Mucosa of rectum (tissue), 2 donors: ENCODE data around the gene TMOD4.

ENCODE experiments used
- H3K27ac ChIP-seq, 2 donors: one replicate each; pipeline ENCODE4 v1.7.0; 2013; ENCODE audit warnings: inconsistent platforms in 2 of 2, low read depth in 2 of 2, low read length in 2 of 2
- H3K27me3 ChIP-seq, 2 donors: one replicate each; pipeline ENCODE4 v1.7.0; 2013; ENCODE audit warnings: low read length in 2 of 2; ENCODE audit not compliant: control insufficient read depth in 2 of 2, insufficient read depth in 2 of 2
- H3K36me3 ChIP-seq, 2 donors: one replicate each; pipeline ENCODE4 v1.7.0; 2013; ENCODE audit warnings: low read length in 2 of 2; ENCODE audit not compliant: control insufficient read depth in 2 of 2, insufficient read depth in 2 of 2
- H3K4me1 ChIP-seq, 2 donors: one replicate each; pipeline ENCODE4 v1.7.0; 2013; ENCODE audit warnings: low read length in 2 of 2, mild to moderate bottlenecking in 1 of 2; ENCODE audit not compliant: control insufficient read depth in 2 of 2, insufficient read depth in 2 of 2
- H3K4me3 ChIP-seq, 2 donors: one replicate each; pipeline ENCODE4 v1.7.0; 2013; ENCODE audit warnings: low read length in 2 of 2
- H3K9ac ChIP-seq, 2 donors: one replicate each; pipeline ENCODE4 v1.7.0; 2013; ENCODE audit warnings: low read length in 2 of 2, low read depth in 1 of 2, mild to moderate bottlenecking in 1 of 2
- H3K9me3 ChIP-seq, 2 donors: one replicate each; pipeline ENCODE4 v1.7.0; 2013; ENCODE audit warnings: low read length in 2 of 2; ENCODE audit not compliant: control insufficient read depth in 2 of 2
- donor health status: healthy.
- donor health status: Normal muscosa, but diverticular disease.

The TMOD4 gene

GRCh38 chr1:151158751-151159251 lies 17.0 kb downstream of the TMOD4 start:
- no peaks in the 10 kb centered on the region for H3K9me3 ChIP-seq
- peak overlapping the region in 1 of 2 donors; percentile 11 for H3K27ac ChIP-seq
- H3K4me3 ChIP-seq, result no peak overlapping the region
- H3K36me3 ChIP-seq, result peaks cover 25% of the 10 kb centered on the region in 2 donors
- no peak overlapping the region for H3K9ac ChIP-seq
- no peaks in the 10 kb centered on the region for H3K4me1 ChIP-seq
- no peaks in the 10 kb centered on the region for H3K27me3 ChIP-seq

DNA sequence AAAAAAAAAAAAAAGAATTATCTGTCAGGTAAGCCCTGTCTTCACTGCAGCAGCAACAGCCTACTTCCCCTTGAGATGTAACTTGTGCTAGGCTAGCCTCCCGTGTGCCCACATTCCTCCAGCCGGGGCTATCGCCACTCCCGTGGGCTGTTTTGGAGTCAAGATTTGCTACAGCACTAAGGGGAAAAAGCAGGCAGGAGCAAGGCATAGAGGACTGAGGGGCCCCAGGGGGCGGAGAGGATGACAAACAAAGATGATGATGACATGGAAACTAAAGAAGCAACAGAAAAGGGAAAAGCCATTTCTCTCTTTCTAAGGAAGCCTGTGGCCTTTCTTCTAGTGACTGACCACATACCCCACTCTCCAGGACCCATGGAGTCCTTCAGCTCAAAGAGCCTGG lies 17.5 kb downstream of the TMOD4 start:
- peak overlapping the region in 1 of 2 donors; percentile 11 for H3K27ac ChIP-seq
- no peaks in the 10 kb centered on the region for H3K27me3 ChIP-seq
- peak overlapping the region in 1 of 2 donors; percentile 15 for H3K4me3 ChIP-seq
- no peaks in the 10 kb centered on the region for H3K9me3 ChIP-seq
- peaks cover 25% of the 10 kb centered on the region in 2 donors for H3K36me3 ChIP-seq
- no peaks in the 10 kb centered on the region for H3K4me1 ChIP-seq
- H3K9ac ChIP-seq, result no peak overlapping the region

DNA sequence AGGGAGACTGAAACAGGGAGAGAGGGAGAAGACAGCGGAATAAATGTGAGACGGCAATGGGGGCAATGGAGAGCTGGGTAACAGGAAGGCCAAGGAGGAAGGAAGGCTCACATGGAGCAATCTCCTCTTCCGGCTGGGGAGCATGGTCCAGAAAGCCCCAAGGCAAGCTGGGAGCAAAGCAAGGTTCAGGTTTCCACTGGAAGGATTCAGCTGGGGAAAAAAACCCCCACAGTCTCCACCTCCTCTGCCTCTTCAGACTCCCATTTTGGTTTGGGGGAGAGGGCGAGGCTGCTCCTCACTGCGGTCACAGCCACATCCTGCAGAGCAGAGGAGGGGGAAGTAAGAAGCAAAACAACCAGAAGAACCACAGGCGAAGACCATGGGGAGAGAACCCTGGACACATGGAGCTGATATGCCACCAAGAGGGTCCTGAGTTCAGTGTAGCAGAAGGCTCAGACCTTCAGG lies 18.7 kb downstream of the TMOD4 start:
- Histone ChIP-seq H3K4me3 (peak overlapping the region; percentile 44 to 77), H3K4me1 (no peaks in the 10 kb centered on the region), H3K36me3 (peaks cover 25% of the 10 kb centered on the region in 2 donors), H3K27me3 (no peaks in the 10 kb centered on the region), H3K27ac (peak overlapping the region in 1 of 2 donors; percentile 85), H3K9me3 (no peaks in the 10 kb centered on the region), H3K9ac (peak overlapping the region in 1 of 2 donors; percentile 68)

DNA sequence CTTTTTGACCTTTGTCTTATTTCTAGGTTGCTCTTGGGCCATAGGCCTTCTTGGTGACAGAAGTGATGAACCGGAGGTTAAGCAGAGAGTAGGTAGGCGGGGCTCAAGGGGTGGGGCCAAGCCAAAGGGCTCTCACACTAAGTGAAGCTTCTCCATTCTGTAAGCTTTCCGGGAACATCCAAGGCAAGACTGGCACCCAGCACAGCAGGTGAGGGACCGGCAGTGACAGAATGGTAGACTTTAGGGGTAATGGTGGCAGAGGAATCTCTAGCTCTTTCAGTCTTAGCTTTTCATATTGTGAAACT lies 19.3 kb downstream of the TMOD4 start, which contains the start of gene TNFAIP8L2:
TNFAIP8L2 (plus strand) TSS at position 135 of the 305 bp plus-strand sequence. CDS start 2,049 bp downstream, outside the sequence.
- no peaks in the 10 kb centered on the region for H3K27me3 ChIP-seq
- peak within 1 kb of the TSS in 1 of 2 donors; percentile 68 for H3K9ac ChIP-seq
- peak within 1 kb of the TSS in 1 of 2 donors; percentile 85 for H3K27ac ChIP-seq
- H3K4me3 ChIP-seq, result peak within 1 kb of the TSS; percentile 44 to 77
- H3K4me1 ChIP-seq, result no peaks in the 10 kb centered on the region
- no peaks in the 10 kb centered on the region for H3K9me3 ChIP-seq
- H3K36me3 ChIP-seq, result peaks cover 20 to 22% of the 10 kb centered on the region in 2 donors

GRCh38 chr1:151147665-151148064 lies 28.1 kb downstream of the TMOD4 start:
- H3K4me3 ChIP-seq, result no peak overlapping the region
- H3K27me3 ChIP-seq, result peaks cover 0 to 3% of the 10 kb centered on the region in 2 donors
- no peaks in the 10 kb centered on the region for H3K36me3 ChIP-seq
- peaks cover 10 to 12% of the 10 kb centered on the region in 2 donors for H3K4me1 ChIP-seq
- no peaks in the 10 kb centered on the region for H3K9me3 ChIP-seq
- peak overlapping the region in 1 of 2 donors; percentile 34 for H3K9ac ChIP-seq
- no peak overlapping the region for H3K27ac ChIP-seq

DNA sequence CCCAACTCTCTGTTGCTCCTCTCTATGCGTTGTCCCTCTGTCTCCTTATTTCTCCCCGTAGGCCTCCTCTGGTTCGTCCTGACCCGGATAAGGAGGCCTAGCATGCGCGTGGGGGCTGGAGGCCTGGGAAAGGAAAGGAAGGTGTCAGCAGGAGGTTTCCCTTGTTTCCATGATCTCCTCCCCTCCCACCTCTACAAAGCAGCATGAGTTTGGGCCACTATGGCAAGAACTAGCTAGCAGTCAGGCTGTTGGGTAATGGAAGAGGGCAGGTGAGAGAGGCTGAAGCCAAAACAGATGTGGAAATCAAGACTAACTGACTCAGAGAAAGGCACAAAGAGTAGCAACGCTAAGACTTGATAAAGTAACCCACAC lies 28.7 kb downstream of the TMOD4 start:
- peak overlapping the region; percentile 75 to 85 for H3K4me3 ChIP-seq
- no peaks in the 10 kb centered on the region for H3K9me3 ChIP-seq
- peaks cover 0 to 3% of the 10 kb centered on the region in 2 donors for H3K27me3 ChIP-seq
- H3K27ac ChIP-seq, result peak overlapping the region; percentile 26 to 65
- peaks cover 10 to 12% of the 10 kb centered on the region in 2 donors for H3K4me1 ChIP-seq
- H3K36me3 ChIP-seq, result no peaks in the 10 kb centered on the region
- peak overlapping the region; percentile 67 to 74 for H3K9ac ChIP-seq

DNA sequence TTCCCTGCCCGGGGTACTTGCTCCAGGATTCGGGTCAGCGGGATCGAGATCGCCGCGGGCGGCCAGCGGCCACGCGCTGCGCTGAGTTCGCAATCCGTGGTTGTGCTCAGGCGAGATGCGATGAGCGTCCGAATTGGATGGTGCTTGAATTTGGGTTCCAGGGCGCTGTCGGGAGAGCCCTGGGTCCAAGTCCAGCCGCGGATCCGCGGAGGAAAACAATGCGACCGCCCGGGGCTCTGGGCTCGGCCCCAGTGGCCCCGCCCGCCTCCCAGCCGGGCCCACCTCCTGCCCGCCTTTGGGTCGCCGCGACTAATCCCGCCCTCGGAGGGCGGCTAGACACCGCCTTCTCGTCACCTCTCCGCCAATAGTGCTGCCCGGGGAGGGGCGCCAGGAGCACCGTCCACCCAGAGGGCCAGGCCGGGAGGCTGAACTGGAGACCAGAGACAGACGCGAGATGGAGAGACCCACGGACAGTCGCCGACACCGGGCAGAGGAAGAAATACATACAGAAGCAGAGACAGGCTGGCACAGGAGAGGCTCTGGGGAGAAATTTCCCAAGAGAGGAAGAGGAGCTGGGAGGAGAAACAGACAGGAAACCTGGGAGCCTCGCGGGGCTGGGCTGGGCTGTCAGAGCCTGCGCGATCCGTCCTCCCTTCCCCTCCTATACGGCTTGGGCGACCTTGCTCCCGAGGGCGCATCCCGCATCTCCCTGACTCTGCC lies 29.2 kb downstream of the TMOD4 start, which contains the start of gene SEMA6C:
SEMA6C (minus strand) TSS at position 220 of the 720 bp plus-strand sequence. CDS start 4,010 bp downstream, outside the sequence.
- peak within 1 kb of the TSS; percentile 75 to 85 for H3K4me3 ChIP-seq
- H3K36me3 ChIP-seq, result no peaks in the 10 kb centered on the region
- peak within 1 kb of the TSS; percentile 67 to 74 for H3K9ac ChIP-seq
- H3K27ac ChIP-seq, result peak within 1 kb of the TSS; percentile 26 to 65
- no peaks in the 10 kb centered on the region for H3K9me3 ChIP-seq
- H3K27me3 ChIP-seq, result peaks cover 0 to 3% of the 10 kb centered on the region in 2 donors
- H3K4me1 ChIP-seq, result peaks cover 10 to 12% of the 10 kb centered on the region in 2 donors

DNA sequence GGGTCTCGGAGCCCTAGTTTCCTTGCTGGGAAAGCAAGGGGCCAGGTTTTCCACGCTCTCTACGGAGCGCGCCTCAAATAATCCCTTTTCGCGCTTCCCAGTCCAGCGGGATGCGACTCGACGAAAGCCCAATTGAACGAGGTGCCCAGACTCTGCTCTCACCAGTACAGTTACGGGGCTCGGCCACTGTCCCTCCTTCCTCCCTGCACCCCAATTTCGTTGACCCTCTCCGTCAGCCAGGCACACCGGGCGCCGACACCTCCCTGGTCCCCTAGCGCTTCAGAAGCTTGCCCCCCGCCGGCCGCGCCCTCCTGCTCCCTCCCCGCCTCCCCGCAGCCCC lies 29.7 kb downstream of the TMOD4 start:
- peak overlapping the region; percentile 24 to 61 for H3K9ac ChIP-seq
- peak overlapping the region; percentile 75 to 85 for H3K4me3 ChIP-seq
- H3K9me3 ChIP-seq, result no peaks in the 10 kb centered on the region
- peaks cover 0 to 3% of the 10 kb centered on the region in 2 donors for H3K27me3 ChIP-seq
- no peaks in the 10 kb centered on the region for H3K36me3 ChIP-seq
- peak overlapping the region in 1 of 2 donors; percentile 38 for H3K27ac ChIP-seq
- peaks cover 10 to 12% of the 10 kb centered on the region in 2 donors for H3K4me1 ChIP-seq

GRCh38 chr1:151145304-151146071 lies 30.3 kb downstream of the TMOD4 start:
- H3K9ac ChIP-seq, result peak overlapping the region; percentile 24 to 61
- no peak overlapping the region for H3K27ac ChIP-seq
- H3K4me3 ChIP-seq, result peak overlapping the region; percentile 75 to 85
- H3K9me3 ChIP-seq, result no peaks in the 10 kb centered on the region
- H3K27me3 ChIP-seq, result peaks cover 0 to 3% of the 10 kb centered on the region in 2 donors
- peaks cover 10 to 12% of the 10 kb centered on the region in 2 donors for H3K4me1 ChIP-seq
- no peaks in the 10 kb centered on the region for H3K36me3 ChIP-seq
